Transverse colon (tissue), 3 donors: Measurements from ENCODE around the gene NEK6.

Source experiments
- EP300 ChIP-seq: sonication (generic); formaldehyde crosslinking; IDR thresholded peaks from one replicate; pipeline ENCODE4 v1.6.1; 2017; ENCODE audit warnings: antibody characterized with exemption, low read depth
- POLR2AphosphoS5 ChIP-seq, 3 donors: sonication (generic); formaldehyde crosslinking; IDR thresholded peaks; one replicate each; pipeline ENCODE4 v1.6.1; 2016; ENCODE audit warnings: antibody characterized with exemption in 3 of 3

DNA sequence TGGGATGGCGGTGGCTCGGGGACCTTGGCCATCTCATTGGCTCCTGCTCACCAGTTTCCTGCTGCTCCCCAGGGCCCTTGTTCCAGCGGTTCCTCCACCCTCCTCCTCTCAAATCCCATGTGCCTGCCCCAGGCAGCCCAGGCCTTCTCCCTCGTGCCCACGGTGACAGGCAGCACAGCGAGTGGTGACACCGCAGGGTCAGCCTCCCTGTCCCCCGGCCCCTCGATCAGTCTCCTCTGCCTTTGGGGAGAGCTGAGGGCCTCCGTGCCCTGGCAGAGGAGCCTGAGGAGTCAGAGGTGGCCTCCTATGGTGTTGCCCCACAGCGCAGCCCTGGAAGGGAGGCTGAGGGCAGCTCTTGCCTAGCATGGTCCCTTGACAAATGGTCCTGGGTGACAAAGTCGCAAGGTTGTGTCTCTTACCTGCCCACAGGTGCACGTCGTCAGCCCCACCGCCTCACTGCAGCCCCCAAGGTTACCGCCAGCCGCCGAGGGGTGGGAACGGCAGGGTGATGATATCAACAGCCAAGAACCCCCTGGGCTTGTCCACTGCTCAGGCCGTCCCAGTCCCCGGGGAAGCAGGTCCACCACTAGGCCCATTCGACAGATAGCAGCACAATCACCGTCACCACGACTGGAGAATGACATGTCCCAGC is 49.8 kb downstream of the NEK6 start:
- TF ChIP-seq EP300: no peak
- no peak for TF ChIP-seq POLR2AphosphoS5 (IDR thresholded peaks at IDR 0.05)
